ENCODE measurements around the gene EPHA1.

GRCh38 chr7:143360788-143361551 lies 47.7 kb downstream of the EPHA1 start:
- no peak for TF ChIP-seq CTCF (IDR thresholded peaks at IDR 0.05; ENCODE audit: low read length)
- no peak for TF ChIP-seq EZH2 (optimal IDR thresholded peaks at IDR 0.05; ENCODE audit: low read depth, low read length)
